ENCODE data around the gene IKZF2.

GRCh38 chr2:213016984-213017351 lies 134.4 kb downstream of the IKZF2 start:
- TF ChIP-seq POLR2AphosphoS5 (IDR thresholded peaks at IDR 0.05; ENCODE audit: low read depth, low read length), result no peak
- TF ChIP-seq POLR2A (IDR thresholded peaks at IDR 0.05; ENCODE audit: low read depth, low read length), result no peak
- no peak for TF ChIP-seq TAF1 (IDR thresholded peaks at IDR 0.05; ENCODE audit: borderline replicate concordance, low read depth, low read length)
